Panc1 (cell line): Measurements from ENCODE around the gene TAMALIN. TPM values are rescaled to one million over a fixed set of nuclear protein-coding genes. Genes with fewer than 3 reads are reported as not detected.
"Not testable (repeated sequence)": the region's sequence is repeated elsewhere in the genome, so short reads cannot be mapped to it uniquely, and the experiment has no call there.

Experiments
- ATAC-seq: fragments of 200-7000 bp; cut with Tn5 transposase; 2 replicates; pipeline ENCODE4 v1.9.1; 2020; ENCODE audit warnings: mild to moderate bottlenecking, moderate library complexity
- BruUV-seq: library from RNA; stranded (reverse); fragments of 400-500 nt; replicated peaks from 2 replicates; lab custom pipeline; 2021; lab: Mats Ljungman, UMichigan
- CTCF ChIA-PET: fragments of 300-600 bp; sonication (Branson Sonifier 250); formaldehyde crosslinking; loops from one replicate; lab custom pipeline; 2022; ENCODE audit warnings: antibody characterized with exemption; lab: Charles Lee
- POLR2A ChIA-PET: fragments of 300-600 bp; sonication (Branson Sonifier 250); formaldehyde crosslinking; loops from one replicate; lab custom pipeline; 2022; ENCODE audit warnings: antibody characterized with exemption; lab: Charles Lee
- DNase-seq: peaks from one replicate; pipeline ENCODE4 v3.0.0-alpha.2; 2010; ENCODE audit warnings: low read depth, low spot score
- H3K27ac ChIP-seq: 2 replicates; pipeline ENCODE4 v1.5.1; 2011; ENCODE audit warnings: mild to moderate bottlenecking, low read length, inconsistent platforms
- H3K27me3 ChIP-seq: fragments of 200-500 bp; sonication (Bioruptor generic); 2 replicates; pipeline ENCODE4 v1.6.0; 2014; ENCODE audit warnings: low read length, inconsistent platforms; ENCODE audit not compliant: control insufficient read depth, insufficient read depth
- H3K36me3 ChIP-seq: fragments of 200-500 bp; sonication (Bioruptor generic); 2 replicates; pipeline ENCODE4 v1.5.1; 2014; ENCODE audit warnings: inconsistent platforms, mild to moderate bottlenecking, low read length, moderate library complexity; ENCODE audit not compliant: control insufficient read depth, insufficient read depth
- H3K4me1 ChIP-seq: 2 replicates; pipeline ENCODE4 v1.5.1; 2011; ENCODE audit warnings: inconsistent platforms, mild to moderate bottlenecking, low read length, moderate library complexity; ENCODE audit not compliant: control insufficient read depth, insufficient read depth
- H3K4me3 ChIP-seq, 2 experiments: 2 replicates each; pipeline ENCODE4 v1.5.1; 2011 to 2012; ENCODE audit warnings: low read depth in 2 of 2, low read length in 2 of 2, mild to moderate bottlenecking in 2 of 2, inconsistent platforms in 1 of 2, moderate library complexity in 1 of 2
- H3K9me3 ChIP-seq: fragments of 200-500 bp; sonication (Bioruptor generic); 2 replicates; pipeline ENCODE4 v1.5.1; 2014; ENCODE audit warnings: low read depth, mild to moderate bottlenecking, inconsistent platforms, low read length, moderate library complexity; ENCODE audit not compliant: control insufficient read depth, insufficient read depth
- CTCF ChIP-seq: fragments of 450-650 bp; IDR thresholded peaks from 2 replicates; pipeline ENCODE4 v1.5.1; 2017; ENCODE audit warnings: mild to moderate bottlenecking
- POLR2AphosphoS5 ChIP-seq: IDR thresholded peaks from 2 replicates; pipeline ENCODE4 v1.6.1; 2012; ENCODE audit warnings: mild to moderate bottlenecking, low read depth, low read length, moderate library complexity
- REST ChIP-seq, 2 experiments: IDR thresholded peaks; 2 replicates each; pipeline ENCODE4 v1.6.1; 2011 to 2012; ENCODE audit warnings: low read depth in 2 of 2, control low read depth in 1 of 2, low read length in 1 of 2, mild to moderate bottlenecking in 1 of 2, moderate library complexity in 1 of 2; ENCODE audit not compliant: insufficient read depth in 1 of 2
- SIN3A ChIP-seq: IDR thresholded peaks from 2 replicates; pipeline ENCODE4 v1.6.1; 2012; ENCODE audit warnings: low read depth, mild to moderate bottlenecking, low read length, moderate library complexity, borderline replicate concordance; ENCODE audit not compliant: insufficient read depth
- TCF7L2 ChIP-seq: IDR thresholded peaks from 2 replicates; pipeline ENCODE4 v1.6.1; 2011; ENCODE audit warnings: mild to moderate bottlenecking, low read depth, low read length, inconsistent platforms
- in situ Hi-C: cut with HindIII; loops from 2 replicates; pipeline ENCODE4 v1.10.0; 2016; ENCODE audit warnings: low sequenced_read_pairs, low pct_unique_long_range_greater_than_20kb
- intact Hi-C: fragments of 100-400 bp; cut with micrococcal nuclease; formaldehyde crosslinking; loops from one replicate; pipeline ENCODE4 v1.10.0; 2022; ENCODE audit not compliant: unreplicated experiment
- total RNA-seq: library from RNA; stranded (reverse); gene quantifications from one replicate; pipeline ENCODE4 v1.2.1, GENCODE V29; 2021; ENCODE audit not compliant: unreplicated experiment

TAMALIN gene
- total RNA-seq, 1 experiment from 2014 or later: 0.82 TPM

GRCh38 chr12:51977320-51977753 is 29.4 kb upstream of the TAMALIN start:
- in situ Hi-C loops: no loop called here
- POLR2A ChIA-PET: interaction anchor here (0.7 kb wide), 1 partner anchor 1246 kb away, joined by 5 read pairs; no protein-coding TSS in a partner anchor
- CTCF ChIA-PET: interaction anchor here (0.9 kb wide), 1 partner anchor 26 kb away, joined by 7 read pairs; no protein-coding TSS in a partner anchor

GRCh38 chr12:51979306-51979705 is 27.4 kb upstream of the TAMALIN start:
- H3K4me3 ChIP-seq, POLR2A ChIA-PET, in situ Hi-C loops, BruUV-seq, ATAC-seq, intact Hi-C loops, H3K27me3 ChIP-seq, H3K9me3 ChIP-seq, H3K4me1 ChIP-seq, H3K36me3 ChIP-seq, H3K27ac ChIP-seq, DNase-seq: not testable (repeated sequence)
- CTCF ChIA-PET: interaction anchor here (0.6 to 0.7 kb wide), 2 partner anchors 87 to 103 kb away, joined by 7 to 8 read pairs; no protein-coding TSS in a partner anchor

More at GRCh38 chr12:51977320-51977753, 29.4 kb upstream of the TAMALIN start:
- ATAC-seq (no peak), DNase-seq (no peak)
- H3K36me3 ChIP-seq: peaks cover under 1% of the 10 kb centered on the region; the same call in 1 of the 2 replicates
- H3K27ac ChIP-seq: no peak overlapping the region
- intact Hi-C loops: no loop called here
- no peaks in the 10 kb centered on the region for H3K4me1 ChIP-seq
- no peak overlapping the region for H3K4me3 ChIP-seq
- no peaks in the 10 kb centered on the region for H3K9me3 ChIP-seq
- TF ChIP-seq SIN3A: no peak
- TF ChIP-seq POLR2AphosphoS5: no peak
- no peak for TF ChIP-seq CTCF
- TF ChIP-seq TCF7L2: no peak
- TF ChIP-seq REST (IDR thresholded peaks at IDR 0.05; ENCODE audit: insufficient read depth in 1 of 2, low read depth in 2 of 2, low read length in 1 of 2): no peak
- BruUV-seq: no TSS peak
- no peaks in the 10 kb centered on the region for H3K27me3 ChIP-seq

GRCh38 chr12:51980051-51980808 is 26.5 kb upstream of the TAMALIN start:
- Histone ChIP-seq H3K4me3 (no peak overlapping the region), H3K9me3 (no peaks in the 10 kb centered on the region), H3K27me3 (no peaks in the 10 kb centered on the region), H3K36me3 (peaks cover 7% of the 10 kb centered on the region), H3K27ac (no peak overlapping the region), H3K4me1 (no peaks in the 10 kb centered on the region)
- in situ Hi-C loops (no loop called here), intact Hi-C loops (loop anchor here (5.0 kb wide), 1 partner anchor 83 kb away; no protein-coding TSS in a partner anchor)
- DNase-seq: peak; percentile 57
- peak; percentile 97 for ATAC-seq
- ChIA-PET POLR2A (no interaction called here), CTCF (no interaction called here)
- TF ChIP-seq TCF7L2 (no peak), REST (IDR thresholded peaks at IDR 0.05; ENCODE audit: insufficient read depth in 1 of 2, low read depth in 2 of 2, low read length in 1 of 2) (no peak), CTCF (peak; percentile 98), POLR2AphosphoS5 (no peak), SIN3A (no peak)
- no TSS peak for BruUV-seq
